Measurements from ENCODE around the gene MRPS18A. TPM values are rescaled to one million over a fixed set of nuclear protein-coding genes. Genes with fewer than 3 reads are reported as not detected.
A peak's percentile ranks its signal among the peaks of the same experiment; 100 is the strongest.

MRPS18A gene
- total RNA-seq, 5 donors from 2014 or later (not counting 1 experiment from before 2014, with no cell fraction given), result 22.9 to 34.9 (median 30.6) TPM

DNA sequence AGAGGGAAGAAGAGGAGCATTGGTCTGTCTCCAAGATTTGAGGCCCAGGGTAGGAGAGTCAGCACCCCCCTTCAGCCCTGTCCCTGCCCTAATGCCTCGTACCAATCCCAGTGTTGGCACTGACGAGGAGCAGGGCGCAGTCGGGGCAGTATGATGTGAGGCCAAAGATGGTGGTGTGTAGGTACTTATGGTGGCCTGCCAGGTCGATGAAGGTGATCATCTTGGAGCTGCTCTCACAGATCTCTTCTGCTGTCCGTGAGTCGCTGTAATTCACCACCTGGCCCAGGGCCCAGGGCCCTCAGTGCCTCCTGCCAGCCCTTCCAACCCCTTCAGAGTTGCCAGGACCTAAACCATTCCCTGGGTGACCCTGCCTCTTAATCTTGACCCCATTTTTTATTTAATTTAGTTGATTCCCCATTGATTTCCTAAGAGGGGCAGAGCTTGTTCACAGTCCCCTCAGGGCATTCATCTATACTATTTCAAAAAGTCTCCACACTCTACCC lies 62.8 kb downstream of the MRPS18A start:
- Histone ChIP-seq H3K4me1 (ENCODE audit: control insufficient read depth in 1 of 2, extremely low read depth in 1 of 2, insufficient read depth in 2 of 2, low read length in 2 of 2) (peaks cover 6 to 24% of the 10 kb centered on the region in 2 experiments), H3K36me3 (ENCODE audit: control insufficient read depth in 2 of 2, extremely low read depth in 1 of 2, insufficient read depth in 1 of 2, low read length in 1 of 2) (peaks cover 38 to 58% of the 10 kb centered on the region in 2 donors), H3K27ac (ENCODE audit: low read length) (no peak overlapping the region), H3K4me3 (ENCODE audit: control insufficient read depth in 1 of 2, extremely low read depth in 1 of 2, low read length in 1 of 2) (no peak overlapping the region), H3K27me3 (replicated peaks in 1 of 2; ENCODE audit: control insufficient read depth in 2 of 2, extremely low read depth in 1 of 2, insufficient read depth in 2 of 2, low read length in 1 of 2) (no peaks in the 10 kb centered on the region), H3K9me3 (no peaks in the 10 kb centered on the region)
- Mint-ChIP-seq H3K9me3 (no peaks in the 10 kb centered on the region), H3K4me1 (peaks cover 24 to 33% (median 29%) of the 10 kb centered on the region in 3 donors), H3K27ac (peak overlapping the region in 1 of 2 donors; percentile 65), H3K4me3 (no peak overlapping the region), H3K36me3 (peaks cover 37% of the 10 kb centered on the region), H3K27me3 (no peaks in the 10 kb centered on the region)
- ATAC-seq (replicated peaks in 1 of 4), result no peak
- POLR2A ChIA-PET, result no interaction called here
- no peak for DNase-seq
- CTCF ChIA-PET, result no interaction called here
- 100% methylated on average over 5 of the region's 7 CpGs for WGBS (ENCODE audit: insufficient coverage)

DNA sequence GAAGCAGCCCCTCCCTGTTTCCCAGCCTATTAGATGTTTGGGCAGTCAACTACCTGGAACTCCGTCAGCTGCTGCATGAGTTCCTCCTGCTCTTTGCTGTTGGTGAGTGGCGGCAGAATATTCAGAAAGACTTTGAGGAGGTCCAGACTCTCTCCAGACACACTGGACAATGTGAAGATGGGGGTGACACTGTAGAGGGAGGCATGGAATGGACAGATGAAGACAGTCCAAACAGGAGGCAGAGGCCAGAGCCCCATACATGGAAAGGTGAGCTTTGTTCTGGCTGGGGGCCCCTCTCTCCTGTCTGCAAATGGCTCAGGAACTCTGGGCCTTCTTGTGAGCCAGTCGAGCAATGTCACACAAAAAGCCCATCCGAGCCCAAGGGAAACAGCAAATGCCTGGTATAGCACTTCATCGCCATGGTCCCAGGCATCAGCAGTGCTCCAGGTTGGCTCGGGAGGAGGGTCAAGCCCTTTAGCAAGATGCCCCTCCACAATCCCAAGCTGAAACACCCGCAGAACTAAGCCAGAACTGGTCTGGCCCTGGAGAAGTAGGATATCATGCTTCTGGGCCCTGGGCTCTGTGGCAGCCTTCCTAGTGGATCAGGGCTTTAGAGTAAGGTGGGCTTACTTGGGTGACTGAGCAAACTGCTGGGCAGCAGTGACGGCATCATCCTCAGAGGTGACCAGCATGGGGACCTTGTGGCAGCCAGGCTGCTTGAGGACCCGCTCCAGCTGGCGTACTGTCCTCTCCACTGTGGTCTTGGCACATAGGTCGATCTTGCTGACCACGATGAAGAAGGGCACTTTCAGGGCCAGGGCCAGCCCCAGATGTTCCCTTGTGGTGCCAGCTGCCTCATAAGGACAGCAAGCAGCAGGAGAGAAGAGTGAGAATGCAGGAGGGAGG lies 63.5 kb downstream of the MRPS18A start:
- peaks cover 6 to 19% of the 10 kb centered on the region in 2 experiments for H3K4me1 ChIP-seq (ENCODE audit: control insufficient read depth in 1 of 2, extremely low read depth in 1 of 2, insufficient read depth in 2 of 2, low read length in 2 of 2)
- H3K27ac Mint-ChIP-seq, result peak overlapping the region; percentile 48 to 65
- H3K4me1 Mint-ChIP-seq, result peaks cover 20 to 27% (median 27%) of the 10 kb centered on the region in 3 donors
- POLR2A ChIA-PET, result no interaction called here
- WGBS (ENCODE audit: insufficient coverage), result 96% methylated on average over 10 of the region's 12 CpGs
- H3K36me3 Mint-ChIP-seq, result peaks cover 41% of the 10 kb centered on the region
- CTCF ChIA-PET, result interaction anchor here in 1 of 2 donors (0.7 kb wide), 1 partner anchor 94 kb away, joined by 4 read pairs; no protein-coding TSS in a partner anchor
- no peak for ATAC-seq (replicated peaks in 1 of 4)
- H3K9me3 ChIP-seq, result no peaks in the 10 kb centered on the region
- H3K36me3 ChIP-seq (ENCODE audit: control insufficient read depth in 2 of 2, extremely low read depth in 1 of 2, insufficient read depth in 1 of 2, low read length in 1 of 2), result peaks cover 38 to 60% of the 10 kb centered on the region in 2 donors
- no peaks in the 10 kb centered on the region for H3K27me3 Mint-ChIP-seq
- no peak overlapping the region for H3K27ac ChIP-seq (ENCODE audit: low read length)
- DNase-seq, result no peak
- no peak overlapping the region for H3K4me3 ChIP-seq (ENCODE audit: control insufficient read depth in 1 of 2, extremely low read depth in 1 of 2, low read length in 1 of 2)
- H3K4me3 Mint-ChIP-seq, result no peak overlapping the region
- no peaks in the 10 kb centered on the region for H3K27me3 ChIP-seq (replicated peaks in 1 of 2; ENCODE audit: control insufficient read depth in 2 of 2, extremely low read depth in 1 of 2, insufficient read depth in 2 of 2, low read length in 1 of 2)
- H3K9me3 Mint-ChIP-seq, result no peaks in the 10 kb centered on the region

DNA sequence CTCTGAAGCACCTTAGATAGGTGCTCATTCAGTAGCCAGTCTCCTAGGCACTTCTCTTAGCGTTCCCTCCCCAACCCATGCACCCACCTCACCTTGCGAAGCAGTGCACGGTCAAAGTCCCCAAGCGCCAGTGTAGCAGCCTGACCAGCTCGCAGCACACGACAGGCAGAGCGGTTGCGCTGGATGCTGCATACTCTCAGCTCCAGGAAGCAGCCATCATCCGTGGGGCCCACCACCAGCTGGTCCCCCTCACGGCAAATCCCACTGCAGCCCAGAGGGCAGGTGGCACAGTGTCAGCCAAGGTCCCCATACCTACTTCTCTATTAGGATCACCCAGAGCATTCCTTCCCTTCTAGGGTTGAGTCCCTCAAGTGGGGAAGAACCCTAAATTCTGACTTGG lies 65.0 kb downstream of the MRPS18A start:
- Histone ChIP-seq H3K4me1 (ENCODE audit: control insufficient read depth in 1 of 2, extremely low read depth in 1 of 2, insufficient read depth in 2 of 2, low read length in 2 of 2) (peaks cover 3 to 8% of the 10 kb centered on the region in 2 experiments), H3K9me3 (no peaks in the 10 kb centered on the region), H3K27me3 (replicated peaks in 1 of 2; ENCODE audit: control insufficient read depth in 2 of 2, extremely low read depth in 1 of 2, insufficient read depth in 2 of 2, low read length in 1 of 2) (no peaks in the 10 kb centered on the region), H3K36me3 (ENCODE audit: control insufficient read depth in 2 of 2, extremely low read depth in 1 of 2, insufficient read depth in 1 of 2, low read length in 1 of 2) (peaks cover 38 to 60% of the 10 kb centered on the region in 2 donors), H3K4me3 (ENCODE audit: control insufficient read depth in 1 of 2, extremely low read depth in 1 of 2, low read length in 1 of 2) (no peak overlapping the region), H3K27ac (ENCODE audit: low read length) (no peak overlapping the region)
- ChIA-PET CTCF (no interaction called here), POLR2A (no interaction called here)
- Mint-ChIP-seq H3K27me3 (no peaks in the 10 kb centered on the region), H3K4me1 (peaks cover 11 to 15% (median 13%) of the 10 kb centered on the region in 3 donors), H3K36me3 (peaks cover 41% of the 10 kb centered on the region), H3K27ac (no peak overlapping the region), H3K9me3 (no peaks in the 10 kb centered on the region), H3K4me3 (no peak overlapping the region)
- DNase-seq (no peak), ATAC-seq (replicated peaks in 1 of 4) (no peak)
- WGBS (ENCODE audit: insufficient coverage), result 97% methylated on average over 10 of the region's 10 CpGs

DNA sequence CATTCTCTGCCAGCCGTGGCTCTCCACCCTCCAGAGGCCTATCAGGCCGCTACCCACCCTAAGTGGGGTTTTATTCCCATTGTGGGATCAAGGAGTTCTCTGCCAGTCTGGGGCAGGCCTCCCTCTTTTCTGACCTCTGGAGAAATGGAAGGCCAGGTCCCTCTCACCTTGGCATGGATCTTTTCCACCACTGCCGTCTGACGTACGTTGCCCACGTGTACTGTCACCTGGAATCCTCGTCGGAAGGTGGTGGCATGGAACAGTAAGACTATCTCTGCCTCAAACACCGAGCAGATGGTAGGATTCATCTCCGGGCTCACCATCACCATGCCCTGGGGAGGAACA lies 65.8 kb downstream of the MRPS18A start:
- ChIA-PET CTCF (no interaction called here), POLR2A (no interaction called here)
- Mint-ChIP-seq H3K36me3 (peaks cover 39% of the 10 kb centered on the region), H3K27ac (no peak overlapping the region), H3K9me3 (no peaks in the 10 kb centered on the region), H3K4me1 (peaks cover 4 to 8% (median 6%) of the 10 kb centered on the region in 3 donors), H3K4me3 (no peak overlapping the region), H3K27me3 (no peaks in the 10 kb centered on the region)
- H3K4me1 ChIP-seq (ENCODE audit: control insufficient read depth in 1 of 2, extremely low read depth in 1 of 2, insufficient read depth in 2 of 2, low read length in 2 of 2), result peaks cover 0 to under 1% of the 10 kb centered on the region in 2 experiments
- 98% methylated on average over 10 of the region's 10 CpGs for WGBS (ENCODE audit: insufficient coverage)
- no peaks in the 10 kb centered on the region for H3K27me3 ChIP-seq (replicated peaks in 1 of 2; ENCODE audit: control insufficient read depth in 2 of 2, extremely low read depth in 1 of 2, insufficient read depth in 2 of 2, low read length in 1 of 2)
- peaks cover 38 to 61% of the 10 kb centered on the region in 2 donors for H3K36me3 ChIP-seq (ENCODE audit: control insufficient read depth in 2 of 2, extremely low read depth in 1 of 2, insufficient read depth in 1 of 2, low read length in 1 of 2)
- H3K27ac ChIP-seq (ENCODE audit: low read length), result no peak overlapping the region
- no peak overlapping the region for H3K4me3 ChIP-seq (ENCODE audit: control insufficient read depth in 1 of 2, extremely low read depth in 1 of 2, low read length in 1 of 2)
- DNase-seq, result no peak
- no peaks in the 10 kb centered on the region for H3K9me3 ChIP-seq
- no peak for ATAC-seq (replicated peaks in 1 of 4)

Other genes starting within 250 kb of the MRPS18A start
- 1 to 10 TPM in 4 of 5 donors, under 1 TPM in 1; 0.47 to 2.1 (median 1.4) TPM for gene DLK2, start 232.2 kb downstream of the MRPS18A start, total RNA-seq
- gene TJAP1, start 210.2 kb downstream of the MRPS18A start, total RNA-seq, result 10 to 100 TPM; 30.8 to 51.9 (median 50.6) TPM
- gene LRRC73, start 177.4 kb downstream of the MRPS18A start, total RNA-seq, result under 1 TPM in 3 of 5 donors, not detected in 2; 0.53 to 0.95 (median 0.76) TPM
- 10 to 100 TPM; 43.7 to 85.0 (median 80.0) TPM for gene YIPF3, start 170.9 kb downstream of the MRPS18A start, total RNA-seq
- 10 to 100 TPM; 42.3 to 49.8 (median 46.1) TPM for gene POLR1C, start 170.7 kb downstream of the MRPS18A start, total RNA-seq
- gene XPO5, start 111.8 kb downstream of the MRPS18A start, total RNA-seq, result 10 to 100 TPM; 48.2 to 51.4 (median 50.3) TPM
- 10 to 100 TPM; 14.4 to 38.5 (median 25.6) TPM for gene POLH, start 111.6 kb downstream of the MRPS18A start, total RNA-seq
- gene GTPBP2, start 58.5 kb downstream of the MRPS18A start, total RNA-seq, result 10 to 100 TPM; 58.4 to 87.0 (median 75.2) TPM
- gene MAD2L1BP, start 52.0 kb downstream of the MRPS18A start, total RNA-seq, result 10 to 100 TPM; 16.6 to 32.1 (median 28.9) TPM
- gene RSPH9, start 42.8 kb downstream of the MRPS18A start, total RNA-seq, result not detected
- gene VEGFA, start 82.4 kb upstream of the MRPS18A start, total RNA-seq, result 1 to 10 TPM; 1.1 to 8.9 (median 6.4) TPM